ENCODE data around the gene B3GALT6. TPM values are rescaled to one million over a fixed set of nuclear protein-coding genes. Genes with fewer than 3 reads are reported as not detected.

The B3GALT6 gene
- total RNA-seq, 1 donor from 2014 or later, result 30.2 TPM

GRCh38 chr1:1242461-1243265, 10.6 kb downstream of the B3GALT6 start:
- Mint-ChIP-seq H3K27ac (no peak overlapping the region), H3K4me3 (no peak overlapping the region), H3K36me3 (no peaks in the 10 kb centered on the region), H3K4me1 (ENCODE audit: unreplicated experiment) (no peaks in the 10 kb centered on the region), H3K9me3 (no peaks in the 10 kb centered on the region), H3K27me3 (peaks cover 3% of the 10 kb centered on the region)
- no peak for TF ChIP-seq CTCF (conservative IDR thresholded peaks at IDR 0.05)
- DNase-seq (ENCODE audit: extremely low spot score, unreplicated experiment), result no peak

- TF ChIP-seq CTCF (conservative IDR thresholded peaks at IDR 0.05), result no peak
- Mint-ChIP-seq H3K9me3 (no peaks in the 10 kb centered on the region), H3K36me3 (no peaks in the 10 kb centered on the region), H3K4me1 (ENCODE audit: unreplicated experiment) (no peaks in the 10 kb centered on the region), H3K27ac (no peak overlapping the region), H3K27me3 (peaks cover 3% of the 10 kb centered on the region), H3K4me3 (no peak overlapping the region)
- DNase-seq (ENCODE audit: extremely low spot score, unreplicated experiment), result no peak
Observed at GRCh38 chr1:1243266-1243660, 11.2 kb downstream of the B3GALT6 start.

- Mint-ChIP-seq H3K4me3 (no peak overlapping the region), H3K4me1 (ENCODE audit: unreplicated experiment) (no peaks in the 10 kb centered on the region), H3K27ac (no peak overlapping the region), H3K9me3 (no peaks in the 10 kb centered on the region), H3K27me3 (peaks cover 3% of the 10 kb centered on the region), H3K36me3 (no peaks in the 10 kb centered on the region)
- no peak for TF ChIP-seq CTCF (conservative IDR thresholded peaks at IDR 0.05)
- DNase-seq (ENCODE audit: extremely low spot score, unreplicated experiment), result no peak
Observed at GRCh38 chr1:1243807-1244191, 11.8 kb downstream of the B3GALT6 start.

- H3K4me1 Mint-ChIP-seq (ENCODE audit: unreplicated experiment), result no peaks in the 10 kb centered on the region
- no peak overlapping the region for H3K27ac Mint-ChIP-seq
- no peaks in the 10 kb centered on the region for H3K9me3 Mint-ChIP-seq
- DNase-seq (ENCODE audit: extremely low spot score, unreplicated experiment), result no peak
- peaks cover 3% of the 10 kb centered on the region for H3K27me3 Mint-ChIP-seq
- H3K36me3 Mint-ChIP-seq, result no peaks in the 10 kb centered on the region
- no peak overlapping the region for H3K4me3 Mint-ChIP-seq
- no peak for TF ChIP-seq CTCF (conservative IDR thresholded peaks at IDR 0.05)
Observed at GRCh38 chr1:1244192-1244811, 12.3 kb downstream of the B3GALT6 start.

GRCh38 chr1:1245178-1245816, 13.3 kb downstream of the B3GALT6 start:
- Mint-ChIP-seq H3K9me3 (no peaks in the 10 kb centered on the region), H3K36me3 (no peaks in the 10 kb centered on the region), H3K4me3 (no peak overlapping the region), H3K4me1 (ENCODE audit: unreplicated experiment) (no peaks in the 10 kb centered on the region), H3K27me3 (peaks cover 3% of the 10 kb centered on the region), H3K27ac (no peak overlapping the region)
- DNase-seq (ENCODE audit: extremely low spot score, unreplicated experiment), result no peak
- TF ChIP-seq CTCF (conservative IDR thresholded peaks at IDR 0.05), result no peak
